SK-N-SH treated with all-trans-retinoic acid at 6 μM for 48 hours (cell line): ENCODE data around the gene MAML3.
A peak's percentile ranks its signal among the peaks of the same experiment; 100 is the strongest.

Experiments
- ATAC-seq: fragments of 200-7000 bp; cut with Tn5 transposase; 3 replicates; pipeline ENCODE4 v1.9.1; 2020; ENCODE audit warnings: mild to moderate bottlenecking, moderate library complexity
- ARNTL ChIP-seq: fragments of 450-650 bp; formaldehyde crosslinking; IDR thresholded peaks from 2 replicates; pipeline ENCODE4 v1.5.0; 2020; ENCODE audit warnings: low read depth, mild to moderate bottlenecking, moderate library complexity, borderline replicate concordance
- BACH2 ChIP-seq: fragments of 250-450 bp; sonication (Bioruptor Pico); IDR thresholded peaks from 2 replicates; pipeline ENCODE4 v1.9.0; 2021; ENCODE audit warnings: mild to moderate bottlenecking, borderline replicate concordance
- CSDC2 ChIP-seq: fragments of 250-450 bp; sonication (Bioruptor Pico); IDR thresholded peaks from 2 replicates; pipeline ENCODE4 v1.5.0; 2020; ENCODE audit warnings: mild to moderate bottlenecking, moderate library complexity
- GLIS3 ChIP-seq: fragments of 250-450 bp; sonication (Bioruptor Pico); IDR thresholded peaks from 2 replicates; pipeline ENCODE4 v1.5.0; 2020; ENCODE audit warnings: mild to moderate bottlenecking, moderate library complexity
- ISL1 ChIP-seq: fragments of 250-450 bp; sonication (Bioruptor Pico); IDR thresholded peaks from 2 replicates; pipeline ENCODE4 v2.1.2; 2022; ENCODE audit warnings: mild to moderate bottlenecking, moderate library complexity
- OSR1 ChIP-seq: fragments of 250-450 bp; sonication (Bioruptor Pico); IDR thresholded peaks from 2 replicates; pipeline ENCODE4 v1.8.0; 2022; ENCODE audit warnings: moderate library complexity, mild to moderate bottlenecking, inconsistent platforms
- PATZ1 ChIP-seq: fragments of 250-450 bp; sonication (Bioruptor Pico); IDR thresholded peaks from 2 replicates; pipeline ENCODE4 v1.8.0; 2020; ENCODE audit warnings: mild to moderate bottlenecking, moderate library complexity, borderline replicate concordance
- POU6F1 ChIP-seq: fragments of 250-450 bp; sonication (Bioruptor Pico); IDR thresholded peaks from 2 replicates; pipeline ENCODE4 v1.8.0; 2021; ENCODE audit warnings: low read depth, mild to moderate bottlenecking, moderate library complexity, borderline replicate concordance
- PPARA ChIP-seq: fragments of 250-450 bp; sonication (Bioruptor Pico); IDR thresholded peaks from 2 replicates; pipeline ENCODE4 v1.5.0; 2020; ENCODE audit warnings: mild to moderate bottlenecking, borderline replicate concordance
- RARB ChIP-seq: fragments of 250-450 bp; sonication (Bioruptor Pico); IDR thresholded peaks from 2 replicates; pipeline ENCODE4 v1.8.0; 2021; ENCODE audit warnings: mild to moderate bottlenecking, moderate library complexity
- SNAI2 ChIP-seq: fragments of 250-450 bp; sonication (Bioruptor Pico); IDR thresholded peaks from 2 replicates; pipeline ENCODE4 v1.5.0; 2020; ENCODE audit warnings: mild to moderate bottlenecking, moderate library complexity
- TCF4 ChIP-seq: fragments of 250-450 bp; sonication (Bioruptor Pico); IDR thresholded peaks from 2 replicates; pipeline ENCODE4 v1.8.0; 2021; ENCODE audit warnings: mild to moderate bottlenecking, moderate library complexity, borderline replicate concordance
- TOX ChIP-seq: fragments of 250-450 bp; sonication (Bioruptor Pico); IDR thresholded peaks from 2 replicates; pipeline ENCODE4 v1.8.0; 2021; ENCODE audit warnings: mild to moderate bottlenecking, moderate library complexity, borderline replicate concordance
- TSHZ2 ChIP-seq: fragments of 250-450 bp; sonication (Bioruptor Pico); IDR thresholded peaks from 2 replicates; pipeline ENCODE4 v1.5.0; 2020; ENCODE audit warnings: mild to moderate bottlenecking, moderate library complexity
- ZC3H10 ChIP-seq: fragments of 250-450 bp; sonication (Bioruptor Pico); IDR thresholded peaks from 2 replicates; pipeline ENCODE4 v1.5.1; 2021; ENCODE audit warnings: mild to moderate bottlenecking, moderate library complexity
- ZFP3 ChIP-seq: fragments of 250-450 bp; sonication (Bioruptor Pico); IDR thresholded peaks from 2 replicates; pipeline ENCODE4 v1.5.0; 2020; ENCODE audit warnings: mild to moderate bottlenecking, moderate library complexity
- ZFP30 ChIP-seq: fragments of 450-650 bp; formaldehyde crosslinking; IDR thresholded peaks from 2 replicates; pipeline ENCODE4 v1.5.0; 2022; ENCODE audit warnings: mild to moderate bottlenecking, moderate library complexity
- ZNF565 ChIP-seq: fragments of 450-650 bp; formaldehyde crosslinking; conservative IDR thresholded peaks from 2 replicates; pipeline ENCODE4 v1.5.0; 2020; ENCODE audit warnings: low read depth, mild to moderate bottlenecking, moderate library complexity
- ZNF70 ChIP-seq: fragments of 450-650 bp; formaldehyde crosslinking; IDR thresholded peaks from 2 replicates; pipeline ENCODE4 v1.5.0; 2020; ENCODE audit warnings: mild to moderate bottlenecking, moderate library complexity
- ZNF8 ChIP-seq: fragments of 450-650 bp; formaldehyde crosslinking; IDR thresholded peaks from 2 replicates; pipeline ENCODE4 v1.5.0; 2020; ENCODE audit warnings: mild to moderate bottlenecking, moderate library complexity
- TF ChIP-seq, protein P1 (sequence below): fragments of 250-450 bp; sonication (Bioruptor Pico); IDR thresholded peaks from 2 replicates; pipeline ENCODE4 v1.5.1; 2021; ENCODE audit warnings: mild to moderate bottlenecking, moderate library complexity

The MAML3 gene

DNA sequence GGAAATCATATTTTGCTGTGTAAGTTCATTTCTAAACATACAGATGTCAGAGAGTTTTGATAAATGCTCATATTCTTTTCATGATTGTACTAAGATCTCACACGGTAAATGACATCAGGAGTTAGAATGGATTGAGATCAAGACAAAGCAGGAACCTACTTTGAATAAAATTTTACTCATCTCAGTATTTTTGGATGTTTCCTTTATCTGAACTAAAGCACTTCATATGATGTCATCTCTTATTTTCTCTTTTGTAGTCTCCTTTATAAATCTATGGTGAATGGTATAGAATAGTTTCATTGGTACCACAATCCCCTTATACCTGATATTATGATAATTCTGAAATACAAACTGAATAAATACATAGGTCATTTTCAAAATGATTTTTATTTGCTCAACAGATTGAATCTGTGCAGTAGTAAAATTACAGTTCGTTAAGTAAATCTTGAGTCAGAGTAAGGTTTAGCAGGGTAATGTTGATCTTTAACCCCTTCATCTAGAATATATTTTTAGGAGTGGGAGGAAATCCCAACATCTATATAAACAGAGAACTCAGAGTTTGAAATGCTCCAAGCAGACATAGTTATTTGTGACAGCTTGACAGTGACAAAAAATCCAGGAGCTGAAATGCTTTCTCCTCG lies 308.4 kb downstream of the MAML3 start:
- no peak for ATAC-seq
- TF ChIP-seq TCF4 (no peak), ZFP3 (no peak), SNAI2 (CRISPR knock-in tag) (no peak), RARB (CRISPR knock-in tag) (no peak), PPARA (CRISPR knock-in tag) (no peak), ZFP30 (no peak), OSR1 (CRISPR knock-in tag) (no peak), CSDC2 (no peak), ZNF8 (CRISPR knock-in tag) (no peak), ZNF70 (CRISPR knock-in tag) (no peak), TOX (no peak), ARNTL (CRISPR knock-in tag) (no peak), PATZ1 (CRISPR knock-in tag) (no peak), POU6F1 (CRISPR knock-in tag) (no peak), ISL1 (CRISPR knock-in tag) (no peak)

DNA sequence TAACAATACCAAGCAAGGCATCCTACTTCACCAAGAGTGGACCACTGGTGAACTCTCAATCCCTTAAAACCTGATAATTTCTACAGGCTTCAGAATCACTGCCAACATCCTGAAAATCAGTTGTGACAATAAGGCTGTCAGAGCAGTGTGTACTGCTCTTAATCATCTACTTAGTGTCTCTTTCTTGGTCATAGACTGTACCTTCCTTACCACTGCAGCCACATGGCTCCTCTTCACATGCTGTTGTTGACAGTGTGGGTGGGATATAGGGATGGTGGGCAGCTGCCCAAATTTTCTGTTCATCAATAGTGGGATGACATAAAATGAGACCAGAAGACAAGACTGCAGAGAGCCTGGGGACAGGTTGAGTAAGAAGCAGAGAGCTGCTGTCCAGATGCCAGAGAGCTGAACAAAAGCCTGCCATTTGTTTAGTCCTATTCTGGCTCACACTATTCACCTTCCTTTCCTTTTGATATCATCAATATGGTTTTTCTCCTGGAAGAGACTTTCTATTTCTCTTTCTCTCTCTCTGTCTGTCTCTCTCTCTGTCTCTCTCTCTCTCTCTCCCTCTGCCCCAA lies 309.4 kb downstream of the MAML3 start:
- TF ChIP-seq ZNF565 (CRISPR knock-in tag): no peak
- no peak for TF ChIP-seq PATZ1 (CRISPR knock-in tag)
- peak; percentile 23; the same call in 1 of the 2 replicates for TF ChIP-seq TCF4
- TF ChIP-seq POU6F1 (CRISPR knock-in tag): no peak
- TF ChIP-seq, protein P1, sequence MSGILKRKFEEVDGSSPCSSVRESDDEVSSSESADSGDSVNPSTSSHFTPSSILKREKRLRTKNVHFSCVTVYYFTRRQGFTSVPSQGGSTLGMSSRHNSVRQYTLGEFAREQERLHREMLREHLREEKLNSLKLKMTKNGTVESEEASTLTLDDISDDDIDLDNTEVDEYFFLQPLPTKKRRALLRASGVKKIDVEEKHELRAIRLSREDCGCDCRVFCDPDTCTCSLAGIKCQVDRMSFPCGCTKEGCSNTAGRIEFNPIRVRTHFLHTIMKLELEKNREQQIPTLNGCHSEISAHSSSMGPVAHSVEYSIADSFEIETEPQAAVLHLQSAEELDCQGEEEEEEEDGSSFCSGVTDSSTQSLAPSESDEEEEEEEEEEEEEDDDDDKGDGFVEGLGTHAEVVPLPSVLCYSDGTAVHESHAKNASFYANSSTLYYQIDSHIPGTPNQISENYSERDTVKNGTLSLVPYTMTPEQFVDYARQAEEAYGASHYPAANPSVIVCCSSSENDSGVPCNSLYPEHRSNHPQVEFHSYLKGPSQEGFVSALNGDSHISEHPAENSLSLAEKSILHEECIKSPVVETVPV (CRISPR knock-in tag): no peak
- peak; percentile 37; the same call in 1 of the 3 replicates for ATAC-seq

GRCh38 chr4:139844057-139844456 lies 309.9 kb downstream of the MAML3 start:
- ATAC-seq: no peak

DNA sequence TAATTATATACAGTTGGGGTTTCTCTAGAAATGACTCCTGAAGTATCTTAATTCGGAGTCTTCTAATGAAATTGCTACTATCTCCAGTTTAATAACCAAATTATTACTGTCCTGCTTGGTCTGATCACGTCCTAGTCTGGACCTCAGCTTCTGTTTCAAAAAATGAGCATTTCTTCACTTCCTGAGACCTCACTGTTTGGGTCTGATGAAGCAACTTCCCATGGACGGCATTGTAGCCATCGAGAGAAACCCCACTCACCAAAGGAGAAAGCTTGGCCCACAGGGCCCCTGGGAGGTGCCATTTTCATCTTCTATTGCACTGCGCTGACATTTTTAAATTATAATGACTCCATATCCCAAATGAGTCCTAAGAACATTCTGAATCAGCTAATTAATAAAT lies 310.3 kb downstream of the MAML3 start:
- ATAC-seq: no peak
- no peak for TF ChIP-seq PPARA (CRISPR knock-in tag)
- no peak for TF ChIP-seq ARNTL (CRISPR knock-in tag)
- TF ChIP-seq BACH2 (CRISPR knock-in tag): no peak
- TF ChIP-seq TSHZ2: no peak
- no peak for TF ChIP-seq POU6F1 (CRISPR knock-in tag)
- TF ChIP-seq CSDC2: no peak
- no peak for TF ChIP-seq PATZ1 (CRISPR knock-in tag)

More at GRCh38 chr4:139844057-139844456, 309.9 kb downstream of the MAML3 start:
- no peak for TF ChIP-seq ISL1 (CRISPR knock-in tag)
- TF ChIP-seq OSR1 (CRISPR knock-in tag): no peak
- no peak for TF ChIP-seq ZC3H10 (CRISPR knock-in tag)
- TF ChIP-seq GLIS3: no peak
- TF ChIP-seq RARB (CRISPR knock-in tag): no peak
